PC-3 (cell line): ENCODE data around the gene ARHGAP5. TPM values are rescaled to one million over a fixed set of nuclear protein-coding genes. Genes with fewer than 3 reads are reported as not detected.
A peak's percentile ranks its signal among the peaks of the same experiment; 100 is the strongest.

ENCODE experiments used
- ATAC-seq: fragments of 200-7000 bp; cut with Tn5 transposase; 2 replicates; pipeline ENCODE4 v1.9.1; 2020; ENCODE audit warnings: mild to moderate bottlenecking, moderate library complexity
- BruUV-seq: library from RNA; stranded (reverse); fragments of 400-500 nt; replicated peaks from 2 replicates; lab custom pipeline; 2021; lab: Mats Ljungman, UMichigan
- CTCF ChIA-PET: fragments of 300-600 bp; sonication (Branson Sonifier 250); formaldehyde crosslinking; loops from one replicate; lab custom pipeline; 2022; ENCODE audit warnings: antibody characterized with exemption; lab: Charles Lee
- POLR2A ChIA-PET: fragments of 300-600 bp; sonication (Branson Sonifier 250); formaldehyde crosslinking; loops from one replicate; lab custom pipeline; 2022; ENCODE audit warnings: antibody characterized with exemption; ENCODE audit not compliant: unreplicated experiment; lab: Charles Lee
- DNase-seq: peaks from one replicate; pipeline ENCODE4 v3.0.0-alpha.2; 2015
- H2AFZ ChIP-seq: fragments of 300-600 bp; sonication (generic); 2 replicates; pipeline ENCODE4 v1.6.0; 2016; ENCODE audit warnings: antibody characterized with exemption, low read length
- H3F3A ChIP-seq: fragments of 300-600 bp; sonication (generic); one replicate; pipeline ENCODE4 v1.6.0; 2017; ENCODE audit warnings: antibody characterized with exemption, low read length, control low read depth, mild to moderate bottlenecking; ENCODE audit not compliant: unreplicated experiment
- H3K27ac ChIP-seq: fragments of 300-600 bp; sonication (generic); 2 replicates; pipeline ENCODE4 v1.5.1; 2016; ENCODE audit warnings: mild to moderate bottlenecking, low read length
- H3K27me3 ChIP-seq: fragments of 300-600 bp; sonication (generic); 2 replicates; pipeline ENCODE4 v1.6.1; 2016; ENCODE audit warnings: low read length, mixed read lengths
- H3K36me3 ChIP-seq: fragments of 300-600 bp; sonication (generic); 2 replicates; pipeline ENCODE4 v1.6.1; 2016; ENCODE audit warnings: low read depth, mixed run types, low read length, mixed read lengths
- H3K4me1 ChIP-seq: fragments of 300-600 bp; sonication (generic); 2 replicates; pipeline ENCODE4 v1.5.1; 2016; ENCODE audit warnings: low read length; ENCODE audit not compliant: insufficient read depth
- H3K4me2 ChIP-seq: fragments of 300-600 bp; sonication (generic); 2 replicates; pipeline ENCODE4 v1.6.0; 2016; ENCODE audit warnings: low read length
- H3K4me3 ChIP-seq: fragments of 300-600 bp; sonication (generic); 2 replicates; pipeline ENCODE4 v1.5.1; 2016; ENCODE audit warnings: mild to moderate bottlenecking, low read length, mixed read lengths
- H3K79me2 ChIP-seq: fragments of 300-600 bp; sonication (generic); 2 replicates; pipeline ENCODE4 v1.6.1; 2017; ENCODE audit warnings: low read length, mixed read lengths
- H3K9ac ChIP-seq: fragments of 300-600 bp; sonication (generic); 2 replicates; pipeline ENCODE4 v1.6.0; 2016; ENCODE audit warnings: mild to moderate bottlenecking, low read length
- H3K9me2 ChIP-seq: fragments of 300-600 bp; sonication (generic); replicated peaks from 2 replicates; pipeline ENCODE4 v1.6.1; 2016; ENCODE audit warnings: mixed run types, low read length, mixed read lengths
- H3K9me3 ChIP-seq: fragments of 300-600 bp; sonication (generic); 2 replicates; pipeline ENCODE4 v1.6.1; 2016; ENCODE audit warnings: low read length, mixed read lengths
- H4K20me1 ChIP-seq: fragments of 300-600 bp; sonication (generic); 2 replicates; pipeline ENCODE4 v1.6.1; 2016; ENCODE audit warnings: low read length, mixed read lengths
- CTCF ChIP-seq: fragments of 300-600 bp; sonication (generic); conservative IDR thresholded peaks from 2 replicates; pipeline ENCODE4 v1.5.1; 2017; ENCODE audit warnings: antibody characterized with exemption, low read depth, mild to moderate bottlenecking, low read length
- EZH2 ChIP-seq: fragments of 300-600 bp; sonication (generic); IDR thresholded peaks from one replicate; pipeline ENCODE4 v1.6.1; 2017; ENCODE audit warnings: antibody characterized with exemption, mild to moderate bottlenecking, low read length; ENCODE audit not compliant: unreplicated experiment
- EZH2phosphoT487 ChIP-seq: fragments of 300-600 bp; sonication (generic); IDR thresholded peaks from 2 replicates; pipeline ENCODE4 v1.6.1; 2018; ENCODE audit warnings: mild to moderate bottlenecking, antibody characterized with exemption, low read length, borderline replicate concordance
- intact Hi-C: fragments of 100-400 bp; cut with micrococcal nuclease; formaldehyde crosslinking; loops from 2 replicates; pipeline ENCODE4 v1.9.0; 2023
- total RNA-seq: library from RNA; depleted of rRNA; stranded (reverse); fragments of >200 nt; gene quantifications from 2 replicates; pipeline ENCODE4 v1.2.3, GENCODE V29; 2014

The ARHGAP5 gene
- total RNA-seq, 1 experiment from 2014 or later, result 46.4 TPM

GRCh38 chr14:32203928-32204357 lies 126.8 kb downstream of the ARHGAP5 start:
- DNase-seq (peak; percentile 29), ATAC-seq (peak; percentile 2; the same call in 1 of the 2 replicates)
- intact Hi-C loops, result loop anchor here (1.0 to 2.0 kb wide), 7 partner anchors 26 to 270 kb away; no protein-coding TSS in a partner anchor
- peak overlapping the region; percentile 87 for H3K4me3 ChIP-seq
- TSS peak; percentile 40 for BruUV-seq
- no peaks in the 10 kb centered on the region for H3K9me2 ChIP-seq
- peak overlapping the region; percentile 84 for H3K4me2 ChIP-seq
- ChIA-PET CTCF (interaction anchor here (1.0 kb wide), 2 partner anchors 50 to 127 kb away, joined by 3 to 6 read pairs; partner anchors contain the start of gene ARHGAP5), POLR2A (interaction anchor here (0.6 kb wide), 3 partner anchors 127 to 783 kb away, joined by 3 to 4 read pairs (median 3); partner anchors contain the start of genes ARHGAP5 and HEATR5A)
- TF ChIP-seq CTCF (no peak), EZH2 (no peak), EZH2phosphoT487 (no peak)
- no peak overlapping the region; the same call in 1 of the 2 replicates for H3K27ac ChIP-seq
- H2AFZ ChIP-seq, result peak overlapping the region; percentile 93
- H4K20me1 ChIP-seq, result no peaks in the 10 kb centered on the region
- H3K9ac ChIP-seq, result peak overlapping the region; percentile 79
- H3K27me3 ChIP-seq, result no peaks in the 10 kb centered on the region
- no peaks in the 10 kb centered on the region for H3K36me3 ChIP-seq
- H3K9me3 ChIP-seq, result no peaks in the 10 kb centered on the region
- peaks cover 21% of the 10 kb centered on the region; the same call in 1 of the 2 replicates for H3K4me1 ChIP-seq
- no peaks in the 10 kb centered on the region for H3F3A ChIP-seq
- no peaks in the 10 kb centered on the region for H3K79me2 ChIP-seq

- Histone ChIP-seq H4K20me1 (no peaks in the 10 kb centered on the region), H3K4me3 (no peak overlapping the region), H3K9me2 (no peaks in the 10 kb centered on the region), H3K27ac (no peak overlapping the region), H3K9ac (no peak overlapping the region), H3K4me1 (peaks cover 16% of the 10 kb centered on the region; the same call in 1 of the 2 replicates), H2AFZ (no peak overlapping the region), H3K79me2 (no peaks in the 10 kb centered on the region), H3K36me3 (no peaks in the 10 kb centered on the region), H3K9me3 (no peaks in the 10 kb centered on the region), H3K27me3 (no peaks in the 10 kb centered on the region), H3F3A (no peaks in the 10 kb centered on the region), H3K4me2 (no peak overlapping the region)
- POLR2A ChIA-PET, result no interaction called here
- BruUV-seq, result no TSS peak
- CTCF ChIA-PET, result no interaction called here
- no peak for TF ChIP-seq EZH2phosphoT487
- no peak for TF ChIP-seq EZH2
- no peak for TF ChIP-seq CTCF
- intact Hi-C loops, result no loop called here
- ATAC-seq, result no peak
- no peak for DNase-seq
These were observed 128.4 kb downstream of the ARHGAP5 start for GRCh38 chr14:32205554-32205953.

- Histone ChIP-seq H3K36me3 (no peaks in the 10 kb centered on the region), H3F3A (no peaks in the 10 kb centered on the region), H3K4me3 (no peak overlapping the region), H3K79me2 (no peaks in the 10 kb centered on the region), H3K9ac (no peak overlapping the region), H3K4me2 (no peak overlapping the region), H3K9me3 (no peaks in the 10 kb centered on the region), H3K4me1 (peaks cover 16% of the 10 kb centered on the region; the same call in 1 of the 2 replicates), H3K27ac (no peak overlapping the region), H3K27me3 (no peaks in the 10 kb centered on the region), H3K9me2 (no peaks in the 10 kb centered on the region), H2AFZ (no peak overlapping the region), H4K20me1 (no peaks in the 10 kb centered on the region)
- TF ChIP-seq CTCF (0 out of 2 replicates have a peak, but pooled peaks have one; percentile 14), EZH2phosphoT487 (no peak)
- ChIA-PET CTCF (no interaction called here), POLR2A (interaction anchor here (0.7 kb wide), 1 partner anchor 382 kb away, joined by 4 read pairs; no protein-coding TSS in a partner anchor)
- ATAC-seq, result no peak
- intact Hi-C loops, result no loop called here
- peak; percentile 14 for DNase-seq
- BruUV-seq, result no TSS peak
These were observed 128.9 kb downstream of the ARHGAP5 start for GRCh38 chr14:32205984-32206383.
